GM12878 (cell line): ENCODE results near the gene SECISBP2. TPM values are rescaled to one million over a fixed set of nuclear protein-coding genes. Genes with fewer than 3 reads are reported as not detected.

Experiments used
- ATAC-seq: fragments of 200-7000 bp; cut with Tn5 transposase; 3 replicates; pipeline ENCODE4 v1.9.1; 2020; ENCODE audit warnings: mild to moderate bottlenecking, moderate library complexity
- BruUV-seq: library from RNA; stranded (reverse); fragments of 400-500 nt; replicated peaks from 2 replicates; lab custom pipeline; 2021; lab: Mats Ljungman, UMichigan
- CTCF ChIA-PET: fragments of 300-600 bp; sonication (Branson Sonifier 250); formaldehyde crosslinking; extraction: SDS; loops from one replicate; lab custom pipeline; 2021; ENCODE audit warnings: inconsistent platforms; lab: Yijun Ruan, JAX
- POLR2A ChIA-PET: fragments of 350-600 bp; formaldehyde crosslinking; extraction: SDS; loops from one replicate; lab custom pipeline; 2021; ENCODE audit warnings: inconsistent platforms; lab: Charles Lee
- RAD21 ChIA-PET: fragments of 300-600 bp; sonication (Branson Sonifier 250); formaldehyde crosslinking; loops from one replicate; lab custom pipeline; 2023; ENCODE audit warnings: antibody characterized with exemption; ENCODE audit not compliant: unreplicated experiment; lab: Charles Lee
- SMC1A ChIA-PET: fragments of 300-600 bp; sonication (Branson Sonifier 250); formaldehyde crosslinking; loops from one replicate; lab custom pipeline; 2023; ENCODE audit not compliant: unreplicated experiment, uncharacterized antibody; lab: Charles Lee
- DNase-seq: peaks from one replicate; pipeline ENCODE4 v3.0.0-alpha.2; 2011; ENCODE audit warnings: low read depth, low spot score
- FAIRE-seq: peaks from 3 replicates; lab custom pipeline; 2011; peaks lifted over from hg19 to GRCh38; lab: Jason Lieb, UNC
- H2AFZ ChIP-seq: 2 replicates; pipeline ENCODE4 v1.6.0; 2011; ENCODE audit warnings: low read depth, low read length, control low read depth; ENCODE audit not compliant: control insufficient read depth
- H3K27ac ChIP-seq: 2 replicates; pipeline ENCODE4 v1.5.1; 2011; ENCODE audit warnings: control low read depth; ENCODE audit not compliant: control insufficient read depth, insufficient read depth
- H3K27me3 ChIP-seq, 2 experiments: replicated peaks in 1 of 2; 2 replicates each; pipeline versions ENCODE4 v1.6.0 to v1.6.1; 2011; ENCODE audit warnings: low read length in 1 of 2; ENCODE audit not compliant: control insufficient read depth in 2 of 2, insufficient read depth in 2 of 2
- H3K36me3 ChIP-seq, 2 experiments: 2 replicates each; pipeline ENCODE4 v1.5.1; 2011; ENCODE audit warnings: low read length in 1 of 2; ENCODE audit not compliant: control insufficient read depth in 2 of 2, insufficient read depth in 2 of 2
- H3K4me1 ChIP-seq: 2 replicates; pipeline ENCODE4 v1.6.1; 2011; ENCODE audit warnings: mild to moderate bottlenecking, low read length, moderate library complexity, mixed read lengths; ENCODE audit not compliant: control insufficient read depth, insufficient read depth
- H3K4me2 ChIP-seq: 2 replicates; pipeline ENCODE4 v1.6.0; 2011; ENCODE audit warnings: control low read depth; ENCODE audit not compliant: control insufficient read depth, insufficient read depth
- H3K4me3 ChIP-seq: fragments of 200-600 bp; sonication (generic); 2 replicates; pipeline ENCODE4 v1.5.1; 2016
- H3K79me2 ChIP-seq: 2 replicates; pipeline ENCODE4 v1.6.0; 2011; ENCODE audit warnings: low read length; ENCODE audit not compliant: control insufficient read depth, insufficient read depth
- H3K9ac ChIP-seq: 2 replicates; pipeline ENCODE4 v1.8.0; 2011; ENCODE audit warnings: low read length, control low read depth, mixed read lengths; ENCODE audit not compliant: control insufficient read depth, insufficient read depth
- H3K9me3 ChIP-seq: replicated peaks from 3 replicates; pipeline ENCODE4 v1.5.1; 2011; ENCODE audit warnings: mild to moderate bottlenecking, low read length; ENCODE audit not compliant: control insufficient read depth, insufficient read depth
- H4K20me1 ChIP-seq: 2 replicates; pipeline ENCODE4 v1.6.0; 2011; ENCODE audit not compliant: control insufficient read depth, insufficient read depth
- DPF2 ChIP-seq: fragments of 450-650 bp; IDR thresholded peaks from 2 replicates; pipeline ENCODE4 v1.6.1; 2017; ENCODE audit warnings: mild to moderate bottlenecking
- ETV6 ChIP-seq, 2 experiments: fragments of 450-650 bp in 1 of 2; IDR thresholded peaks in 1 of 2; conservative IDR thresholded peaks in 1 of 2; 2 replicates each; pipeline ENCODE4 v1.6.1; 2014; ENCODE audit warnings: antibody characterized with exemption in 1 of 2, borderline replicate concordance in 1 of 2, low read depth in 1 of 2, mild to moderate bottlenecking in 1 of 2, moderate library complexity in 1 of 2
- MEF2A ChIP-seq: IDR thresholded peaks from 2 replicates; pipeline ENCODE4 v1.6.1; 2011; ENCODE audit warnings: low read depth, mild to moderate bottlenecking, low read length, moderate library complexity; ENCODE audit not compliant: insufficient read depth
- MYB ChIP-seq: fragments of 150-350 bp; IDR thresholded peaks from 2 replicates; pipeline ENCODE4 v1.6.1; 2014; ENCODE audit warnings: mild to moderate bottlenecking, low read depth, low read length, borderline replicate concordance
- TCF7 ChIP-seq: IDR thresholded peaks from 2 replicates; pipeline ENCODE4 v1.6.1; 2014; ENCODE audit warnings: antibody characterized with exemption, borderline replicate concordance
- YY1 ChIP-seq: IDR thresholded peaks from 2 replicates; pipeline ENCODE4 v1.6.1; 2011; ENCODE audit warnings: low read depth, mild to moderate bottlenecking, low read length
- WGBS: methylation state at CpG from one replicate; pipeline ENCODE4 v1.1.6; 2016; ENCODE audit warnings: low lambda C conversion rate; ENCODE audit not compliant: insufficient replicate concordance, insufficient coverage; ENCODE audit errors: missing lambda C conversion rate; 5-methylcytosine and 5-hydroxymethylcytosine counted together
- in situ Hi-C: fragments of 300-500 bp; cut with MboI; formaldehyde crosslinking; loops from 9 replicates; pipeline ENCODE4 v1.14.3; 2018; ENCODE audit warnings: mixed read lengths
- intact Hi-C: fragments of 100-400 bp; cut with micrococcal nuclease; formaldehyde crosslinking; loops from one replicate; pipeline ENCODE4 v1.14.2; 2022; ENCODE audit not compliant: unreplicated experiment
- polyA plus RNA-seq, 11 experiments: library from polyadenylated mRNA; depleted of rRNA in 4 of 11; unstranded in 6 of 11; stranded (reverse) in 5 of 11; fragments of >200 nt; fragmentation: Nextera tagmentation in 4 of 11; fragmentation: Illumina TruSeq in 1 of 11; extraction: Ambion mirVana in 4 of 11; extraction: Trizol in 1 of 11; gene quantifications; 1 replicate in 1 of 11; 2 replicates in 10 of 11; pipeline versions ENCODE4 v1.2.1 to v1.2.3, GENCODE V29; 2011 to 2016; ENCODE audit warnings: inconsistent platforms in 2 of 11, missing spikeins in 2 of 11, low read depth in 1 of 11
- total RNA-seq, 4 experiments: library from RNA; depleted of rRNA in 3 of 4; stranded (reverse); fragments of >200 nt in 3 of 4; fragmentation: Illumina TruSeq in 1 of 4; extraction: Trizol in 1 of 4; gene quantifications; 2 replicates each; pipeline versions ENCODE4 v1.2.1 to v1.2.3, GENCODE V29; 2013 to 2021
- TF ChIP-seq, protein P1 (sequence below): fragments of 450-650 bp; IDR thresholded peaks from 2 replicates; pipeline ENCODE4 v1.6.1; 2016; ENCODE audit warnings: mild to moderate bottlenecking
- TF ChIP-seq, protein P2 (sequence below): IDR thresholded peaks from 2 replicates; pipeline ENCODE4 v1.6.1; 2012; ENCODE audit warnings: low read depth, low read length, improper control_type of control experiment
- TF ChIP-seq, protein P3 (sequence below): fragments of 150-350 bp; IDR thresholded peaks from 2 replicates; pipeline ENCODE4 v1.6.1; 2014; ENCODE audit warnings: mild to moderate bottlenecking, low read depth, low read length
- TF ChIP-seq, protein P4 (sequence below): fragments of 450-650 bp; IDR thresholded peaks from 2 replicates; pipeline ENCODE4 v1.6.1; 2016; ENCODE audit warnings: mild to moderate bottlenecking, moderate library complexity, borderline replicate concordance
- TF ChIP-seq, protein P5 (sequence below): IDR thresholded peaks from 2 replicates; pipeline ENCODE4 v1.6.1; 2011; ENCODE audit warnings: low read depth, mild to moderate bottlenecking, low read length, moderate library complexity, borderline replicate concordance; ENCODE audit errors: extremely low read depth
- TF ChIP-seq, protein P6 (sequence below): IDR thresholded peaks from 2 replicates; pipeline ENCODE4 v1.6.1; 2012; ENCODE audit warnings: low read length, inconsistent platforms

Gene SECISBP2
- total and polyA plus RNA-seq, 10 of the 15 experiments (the other 5 are each of a cell fraction or from before 2014, with no cell fraction given): 4.6 to 50.5 (median 31.9) TPM

DNA sequence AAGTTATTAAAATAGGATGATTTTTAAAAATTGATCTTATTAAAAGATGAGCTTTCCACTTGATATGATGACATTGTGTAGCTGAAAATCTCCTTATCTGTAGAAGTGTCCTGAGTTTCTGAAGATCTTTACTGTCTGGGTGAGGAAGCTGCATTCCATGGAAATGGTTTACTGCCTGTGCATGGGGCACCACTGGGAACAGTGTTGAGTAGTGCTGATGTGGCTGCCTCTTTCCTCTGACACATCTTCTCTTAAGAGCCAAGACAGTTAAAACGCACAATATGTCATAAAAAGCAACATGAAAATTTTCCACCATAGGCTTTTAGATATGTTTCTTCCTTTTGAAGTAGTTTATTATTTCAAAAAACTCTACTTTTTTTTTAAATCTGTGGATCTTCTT is 24.6 kb downstream of the SECISBP2 start:
- Histone ChIP-seq H4K20me1 (no peaks in the 10 kb centered on the region), H3K36me3 (peaks cover 10 to 24% of the 10 kb centered on the region in 2 experiments; a peak in 3 of 4 replicates), H3K9me3 (peaks cover 2% of the 10 kb centered on the region; the same call in 1 of the 3 replicates), H3K27me3 (no peaks in the 10 kb centered on the region), H3K4me1 (peaks cover 20% of the 10 kb centered on the region), H3K79me2 (no peaks in the 10 kb centered on the region), H2AFZ (no peak overlapping the region), H3K9ac (no peak overlapping the region), H3K4me2 (no peak overlapping the region), H3K4me3 (no peak overlapping the region), H3K27ac (no peak overlapping the region)
- ATAC-seq (no peak), DNase-seq (no peak), FAIRE-seq (no peak)
- POLR2A ChIA-PET: no interaction called here
- BruUV-seq: no TSS peak
- SMC1A ChIA-PET: interaction anchor here (0.7 to 2.5 kb wide), 4 partner anchors 10 to 19 kb away, joined by 3 to 8 read pairs (median 4); no protein-coding TSS in a partner anchor
- WGBS: 100% methylated on average over 1 of the region's 1 CpG
- intact Hi-C loops: no loop called here
- CTCF ChIA-PET: interaction anchor here (1.7 kb wide), 1 partner anchor 12 kb away, joined by 4 read pairs; no protein-coding TSS in a partner anchor
- in situ Hi-C loops: no loop called here
- RAD21 ChIA-PET: no interaction called here
- TF ChIP-seq ETV6 (conservative IDR thresholded peaks at IDR 0.05 in 1 of 2, IDR thresholded peaks at IDR 0.05 in 1 of 2; ENCODE audit: borderline replicate concordance in 1 of 2, low read depth in 1 of 2) (no peak), MEF2A (no peak), TCF7 (no peak), DPF2 (no peak), MYB (no peak), YY1 (no peak)
- TF ChIP-seq, protein P1, sequence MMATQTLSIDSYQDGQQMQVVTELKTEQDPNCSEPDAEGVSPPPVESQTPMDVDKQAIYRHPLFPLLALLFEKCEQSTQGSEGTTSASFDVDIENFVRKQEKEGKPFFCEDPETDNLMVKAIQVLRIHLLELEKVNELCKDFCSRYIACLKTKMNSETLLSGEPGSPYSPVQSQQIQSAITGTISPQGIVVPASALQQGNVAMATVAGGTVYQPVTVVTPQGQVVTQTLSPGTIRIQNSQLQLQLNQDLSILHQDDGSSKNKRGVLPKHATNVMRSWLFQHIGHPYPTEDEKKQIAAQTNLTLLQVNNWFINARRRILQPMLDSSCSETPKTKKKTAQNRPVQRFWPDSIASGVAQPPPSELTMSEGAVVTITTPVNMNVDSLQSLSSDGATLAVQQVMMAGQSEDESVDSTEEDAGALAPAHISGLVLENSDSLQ: no peak
- TF ChIP-seq, protein P2, sequence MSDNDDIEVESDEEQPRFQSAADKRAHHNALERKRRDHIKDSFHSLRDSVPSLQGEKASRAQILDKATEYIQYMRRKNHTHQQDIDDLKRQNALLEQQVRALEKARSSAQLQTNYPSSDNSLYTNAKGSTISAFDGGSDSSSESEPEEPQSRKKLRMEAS: no peak
- TF ChIP-seq, protein P3, sequence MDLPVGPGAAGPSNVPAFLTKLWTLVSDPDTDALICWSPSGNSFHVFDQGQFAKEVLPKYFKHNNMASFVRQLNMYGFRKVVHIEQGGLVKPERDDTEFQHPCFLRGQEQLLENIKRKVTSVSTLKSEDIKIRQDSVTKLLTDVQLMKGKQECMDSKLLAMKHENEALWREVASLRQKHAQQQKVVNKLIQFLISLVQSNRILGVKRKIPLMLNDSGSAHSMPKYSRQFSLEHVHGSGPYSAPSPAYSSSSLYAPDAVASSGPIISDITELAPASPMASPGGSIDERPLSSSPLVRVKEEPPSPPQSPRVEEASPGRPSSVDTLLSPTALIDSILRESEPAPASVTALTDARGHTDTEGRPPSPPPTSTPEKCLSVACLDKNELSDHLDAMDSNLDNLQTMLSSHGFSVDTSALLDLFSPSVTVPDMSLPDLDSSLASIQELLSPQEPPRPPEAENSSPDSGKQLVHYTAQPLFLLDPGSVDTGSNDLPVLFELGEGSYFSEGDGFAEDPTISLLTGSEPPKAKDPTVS: no peak
- TF ChIP-seq, protein P4, sequence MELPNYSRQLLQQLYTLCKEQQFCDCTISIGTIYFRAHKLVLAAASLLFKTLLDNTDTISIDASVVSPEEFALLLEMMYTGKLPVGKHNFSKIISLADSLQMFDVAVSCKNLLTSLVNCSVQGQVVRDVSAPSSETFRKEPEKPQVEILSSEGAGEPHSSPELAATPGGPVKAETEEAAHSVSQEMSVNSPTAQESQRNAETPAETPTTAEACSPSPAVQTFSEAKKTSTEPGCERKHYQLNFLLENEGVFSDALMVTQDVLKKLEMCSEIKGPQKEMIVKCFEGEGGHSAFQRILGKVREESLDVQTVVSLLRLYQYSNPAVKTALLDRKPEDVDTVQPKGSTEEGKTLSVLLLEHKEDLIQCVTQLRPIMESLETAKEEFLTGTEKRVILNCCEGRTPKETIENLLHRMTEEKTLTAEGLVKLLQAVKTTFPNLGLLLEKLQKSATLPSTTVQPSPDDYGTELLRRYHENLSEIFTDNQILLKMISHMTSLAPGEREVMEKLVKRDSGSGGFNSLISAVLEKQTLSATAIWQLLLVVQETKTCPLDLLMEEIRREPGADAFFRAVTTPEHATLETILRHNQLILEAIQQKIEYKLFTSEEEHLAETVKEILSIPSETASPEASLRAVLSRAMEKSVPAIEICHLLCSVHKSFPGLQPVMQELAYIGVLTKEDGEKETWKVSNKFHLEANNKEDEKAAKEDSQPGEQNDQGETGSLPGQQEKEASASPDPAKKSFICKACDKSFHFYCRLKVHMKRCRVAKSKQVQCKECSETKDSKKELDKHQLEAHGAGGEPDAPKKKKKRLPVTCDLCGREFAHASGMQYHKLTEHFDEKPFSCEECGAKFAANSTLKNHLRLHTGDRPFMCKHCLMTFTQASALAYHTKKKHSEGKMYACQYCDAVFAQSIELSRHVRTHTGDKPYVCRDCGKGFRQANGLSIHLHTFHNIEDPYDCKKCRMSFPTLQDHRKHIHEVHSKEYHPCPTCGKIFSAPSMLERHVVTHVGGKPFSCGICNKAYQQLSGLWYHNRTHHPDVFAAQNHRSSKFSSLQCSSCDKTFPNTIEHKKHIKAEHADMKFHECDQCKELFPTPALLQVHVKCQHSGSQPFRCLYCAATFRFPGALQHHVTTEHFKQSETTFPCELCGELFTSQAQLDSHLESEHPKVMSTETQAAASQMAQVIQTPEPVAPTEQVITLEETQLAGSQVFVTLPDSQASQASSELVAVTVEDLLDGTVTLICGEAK: no peak
- TF ChIP-seq, protein P5, sequence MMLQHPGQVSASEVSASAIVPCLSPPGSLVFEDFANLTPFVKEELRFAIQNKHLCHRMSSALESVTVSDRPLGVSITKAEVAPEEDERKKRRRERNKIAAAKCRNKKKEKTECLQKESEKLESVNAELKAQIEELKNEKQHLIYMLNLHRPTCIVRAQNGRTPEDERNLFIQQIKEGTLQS: no peak
- TF ChIP-seq, protein P6, sequence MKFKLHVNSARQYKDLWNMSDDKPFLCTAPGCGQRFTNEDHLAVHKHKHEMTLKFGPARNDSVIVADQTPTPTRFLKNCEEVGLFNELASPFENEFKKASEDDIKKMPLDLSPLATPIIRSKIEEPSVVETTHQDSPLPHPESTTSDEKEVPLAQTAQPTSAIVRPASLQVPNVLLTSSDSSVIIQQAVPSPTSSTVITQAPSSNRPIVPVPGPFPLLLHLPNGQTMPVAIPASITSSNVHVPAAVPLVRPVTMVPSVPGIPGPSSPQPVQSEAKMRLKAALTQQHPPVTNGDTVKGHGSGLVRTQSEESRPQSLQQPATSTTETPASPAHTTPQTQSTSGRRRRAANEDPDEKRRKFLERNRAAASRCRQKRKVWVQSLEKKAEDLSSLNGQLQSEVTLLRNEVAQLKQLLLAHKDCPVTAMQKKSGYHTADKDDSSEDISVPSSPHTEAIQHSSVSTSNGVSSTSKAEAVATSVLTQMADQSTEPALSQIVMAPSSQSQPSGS: no peak
